H7 (cell line): ENCODE measurements around the gene PHLDB1. TPM values are rescaled to one million over a fixed set of nuclear protein-coding genes. Genes with fewer than 3 reads are reported as not detected.
"Not testable (repeated sequence)": the region's sequence is repeated elsewhere in the genome, so short reads cannot be mapped to it uniquely, and the experiment has no call there.

ENCODE experiments used
- DNase-seq: peaks from one replicate; pipeline ENCODE4 v3.0.0; 2012
- H3K27me3 ChIP-seq: 2 replicates; pipeline ENCODE4 v1.6.0; 2011; ENCODE audit warnings: mild to moderate bottlenecking, low read length; ENCODE audit not compliant: control insufficient read depth, insufficient read depth
- H3K36me3 ChIP-seq: replicated peaks from 2 replicates; pipeline ENCODE4 v1.5.1; 2011; ENCODE audit warnings: low read length; ENCODE audit not compliant: control insufficient read depth, insufficient read depth
- H3K4me3 ChIP-seq: 2 replicates; pipeline ENCODE4 v1.5.1; 2011; ENCODE audit warnings: low read depth, mild to moderate bottlenecking, control low read depth, low read length, moderate library complexity; ENCODE audit not compliant: insufficient read depth
- total RNA-seq: library from RNA; depleted of rRNA; stranded (reverse); fragments of >200 nt; shearing (Covaris generic); gene quantifications from 2 replicates; pipeline ENCODE4 v1.2.3, GENCODE V29; 2014

Gene PHLDB1
- total RNA-seq, 1 experiment from 2014 or later = 48.7 TPM

GRCh38 chr11:118662401-118663271, 55.2 kb downstream of the PHLDB1 start:
- Histone ChIP-seq H3K4me3 (no peak overlapping the region), H3K36me3 (no peaks in the 10 kb centered on the region; the same call in 1 of the 2 replicates), H3K27me3 (no peaks in the 10 kb centered on the region)
- peak; percentile 32 for DNase-seq

GRCh38 chr11:118663381-118663780, 56.0 kb downstream of the PHLDB1 start:
- Histone ChIP-seq H3K4me3 (no peak overlapping the region), H3K36me3 (no peaks in the 10 kb centered on the region), H3K27me3 (no peaks in the 10 kb centered on the region)
- no peak for DNase-seq

GRCh38 chr11:118663902-118664301, 56.5 kb downstream of the PHLDB1 start:
- DNase-seq = peak; percentile 56
- no peak overlapping the region for H3K4me3 ChIP-seq
- no peaks in the 10 kb centered on the region for H3K27me3 ChIP-seq
- H3K36me3 ChIP-seq = no peaks in the 10 kb centered on the region

- peak; percentile 14 for DNase-seq
- no peak overlapping the region for H3K4me3 ChIP-seq
- no peaks in the 10 kb centered on the region for H3K36me3 ChIP-seq
- no peaks in the 10 kb centered on the region for H3K27me3 ChIP-seq
These were observed 59.0 kb downstream of the PHLDB1 start for GRCh38 chr11:118666371-118666770.

- Histone ChIP-seq H3K4me3 (no peak overlapping the region), H3K36me3 (no peaks in the 10 kb centered on the region), H3K27me3 (no peaks in the 10 kb centered on the region)
- no peak for DNase-seq
These were observed 62.6 kb downstream of the PHLDB1 start for GRCh38 chr11:118670063-118670462.

- Histone ChIP-seq H3K4me3 (no peak overlapping the region), H3K27me3 (no peaks in the 10 kb centered on the region), H3K36me3 (no peaks in the 10 kb centered on the region)
- DNase-seq = no peak
These were observed 63.8 kb downstream of the PHLDB1 start for GRCh38 chr11:118671254-118671653.

- no peaks in the 10 kb centered on the region for H3K27me3 ChIP-seq
- H3K4me3 ChIP-seq = no peak overlapping the region
- peak; percentile 55 for DNase-seq
- H3K36me3 ChIP-seq = no peaks in the 10 kb centered on the region
These were observed 65.4 kb downstream of the PHLDB1 start for GRCh38 chr11:118672846-118673245.

GRCh38 chr11:118673361-118674081, 66.1 kb downstream of the PHLDB1 start:
- Histone ChIP-seq H3K36me3 (no peaks in the 10 kb centered on the region), H3K27me3 (no peaks in the 10 kb centered on the region), H3K4me3 (no peak overlapping the region)
- DNase-seq = no peak

GRCh38 chr11:118674082-118674435, 66.6 kb downstream of the PHLDB1 start:
- Histone ChIP-seq H3K27me3 (no peaks in the 10 kb centered on the region), H3K36me3 (no peaks in the 10 kb centered on the region), H3K4me3 (no peak overlapping the region)
- no peak for DNase-seq

GRCh38 chr11:118677977-118678376, 70.6 kb downstream of the PHLDB1 start:
- Histone ChIP-seq H3K36me3 (no peaks in the 10 kb centered on the region), H3K4me3 (no peak overlapping the region), H3K27me3 (no peaks in the 10 kb centered on the region)
- DNase-seq = no peak

GRCh38 chr11:118678908-118679307, 71.5 kb downstream of the PHLDB1 start:
- H3K36me3 ChIP-seq, H3K27me3 ChIP-seq, H3K4me3 ChIP-seq: not testable (repeated sequence)
- peak; percentile 76 for DNase-seq

- DNase-seq = no peak
- H3K36me3 ChIP-seq = no peaks in the 10 kb centered on the region
- H3K27me3 ChIP-seq = no peaks in the 10 kb centered on the region
- no peak within 1 kb of the TSS for H3K4me3 ChIP-seq
These were observed 72.1 kb downstream of the PHLDB1 start, which contains the start of gene TREH for GRCh38 chr11:118679483-118679882. TREH (minus strand) TSS chr11:118679650; CDS start chr11:118679627, 23 bp downstream.

- Histone ChIP-seq H3K4me3 (no peak overlapping the region), H3K36me3 (no peaks in the 10 kb centered on the region), H3K27me3 (no peaks in the 10 kb centered on the region)
- DNase-seq = no peak
These were observed 75.0 kb downstream of the PHLDB1 start for GRCh38 chr11:118682372-118682771.

- DNase-seq, H3K36me3 ChIP-seq, H3K27me3 ChIP-seq, H3K4me3 ChIP-seq: not testable (repeated sequence)
These were observed 75.5 kb downstream of the PHLDB1 start for GRCh38 chr11:118682939-118683338.

- Histone ChIP-seq H3K27me3 (no peaks in the 10 kb centered on the region), H3K36me3 (no peaks in the 10 kb centered on the region)
- no peak for DNase-seq
These were observed 76.8 kb downstream of the PHLDB1 start for GRCh38 chr11:118684187-118684586.

More at GRCh38 chr11:118684187-118684586, 76.8 kb downstream of the PHLDB1 start:
- H3K4me3 ChIP-seq = no peak overlapping the region
